GM08714 (cell line): ENCODE measurements around the gene TMEM184A.

ENCODE experiments used
- H3K4me3 ChIP-seq: fragments of 200-500 bp; sonication (Bioruptor generic); 2 replicates; pipeline ENCODE4 v1.5.1; 2014; ENCODE audit warnings: mild to moderate bottlenecking, low read length, inconsistent platforms
- ZNF274 ChIP-seq: IDR thresholded peaks from 2 replicates; pipeline ENCODE4 v1.6.1; 2012; ENCODE audit warnings: mild to moderate bottlenecking, low read depth, low read length

Gene TMEM184A

DNA sequence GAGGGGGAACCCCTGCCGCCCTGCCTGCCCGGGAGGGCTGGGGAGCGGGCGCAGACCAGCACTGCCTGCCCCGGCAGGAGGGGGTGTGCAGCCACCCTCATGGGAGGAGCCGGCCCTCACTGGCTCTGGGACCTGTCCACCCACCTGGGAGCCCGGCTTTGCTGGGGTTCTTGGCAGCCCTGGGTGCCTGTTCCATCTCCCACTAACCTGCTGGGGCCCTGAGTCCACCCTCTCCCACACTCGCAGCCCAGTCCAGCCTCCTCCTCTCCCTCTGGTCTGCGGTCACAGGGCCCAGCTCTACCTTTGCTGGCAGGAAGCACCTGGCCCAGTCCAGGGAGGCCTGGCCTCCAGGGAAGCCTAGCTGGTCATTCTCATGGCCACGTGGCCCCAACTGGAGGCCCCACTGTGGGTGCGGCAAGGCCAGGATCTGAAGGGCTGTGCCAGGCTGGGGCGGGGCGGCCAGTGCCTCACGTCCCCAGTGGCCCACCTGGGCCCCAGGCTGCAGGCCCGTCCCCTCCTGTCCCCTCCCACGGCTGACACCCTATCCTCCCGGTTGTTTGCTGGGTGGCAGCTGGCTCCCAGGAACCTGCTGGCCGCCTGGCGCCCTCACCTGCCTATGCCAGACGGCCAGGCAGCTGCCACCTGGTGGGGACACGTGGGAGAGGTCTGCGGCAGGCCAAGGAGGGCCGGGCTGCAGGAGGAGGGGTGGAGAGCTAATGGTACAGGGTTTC lies at the start of gene TMEM184A:
Gene TMEM184A, minus strand, starts transcription at position 393 of the 731 bp plus-strand sequence. CDS start 721 bp downstream, outside the sequence.
- TF ChIP-seq ZNF274 = no peak
- H3K4me3 ChIP-seq = no peak within 1 kb of the TSS

- no peak overlapping the region for H3K4me3 ChIP-seq
- no peak for TF ChIP-seq ZNF274
Measured at GRCh38 chr7:1604383-1604782, 48.4 kb upstream of the TMEM184A start.

- TF ChIP-seq ZNF274 = no peak
- no peak overlapping the region for H3K4me3 ChIP-seq
Measured at GRCh38 chr7:1603346-1604225, 47.6 kb upstream of the TMEM184A start.

- TF ChIP-seq ZNF274 = no peak
Measured at GRCh38 chr7:1602386-1602785, 46.4 kb upstream of the TMEM184A start.

DNA sequence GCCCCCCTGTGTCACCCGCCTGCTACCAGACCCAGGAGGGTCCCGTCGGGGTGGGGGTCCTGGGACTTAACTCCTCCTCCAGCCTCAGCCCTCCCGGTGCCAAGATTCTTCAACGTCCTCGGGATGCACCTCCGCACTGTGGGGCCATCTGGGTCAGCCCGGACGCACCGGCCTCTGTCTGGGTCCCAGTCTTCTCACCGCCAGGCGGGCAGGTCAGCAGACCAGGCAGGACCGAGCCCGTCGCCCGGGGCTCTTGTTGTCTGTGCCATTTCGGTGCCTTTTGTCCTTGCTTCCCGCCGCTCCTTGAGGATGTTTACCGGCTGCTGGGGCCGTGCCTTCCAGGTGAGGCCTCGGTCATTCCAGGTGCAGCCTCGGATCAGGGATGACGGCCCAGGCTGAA lies 46.0 kb upstream of the TMEM184A start:
- no peak for TF ChIP-seq ZNF274
- H3K4me3 ChIP-seq = no peak overlapping the region

More at GRCh38 chr7:1602386-1602785, 46.4 kb upstream of the TMEM184A start:
- H3K4me3 ChIP-seq = no peak overlapping the region

DNA sequence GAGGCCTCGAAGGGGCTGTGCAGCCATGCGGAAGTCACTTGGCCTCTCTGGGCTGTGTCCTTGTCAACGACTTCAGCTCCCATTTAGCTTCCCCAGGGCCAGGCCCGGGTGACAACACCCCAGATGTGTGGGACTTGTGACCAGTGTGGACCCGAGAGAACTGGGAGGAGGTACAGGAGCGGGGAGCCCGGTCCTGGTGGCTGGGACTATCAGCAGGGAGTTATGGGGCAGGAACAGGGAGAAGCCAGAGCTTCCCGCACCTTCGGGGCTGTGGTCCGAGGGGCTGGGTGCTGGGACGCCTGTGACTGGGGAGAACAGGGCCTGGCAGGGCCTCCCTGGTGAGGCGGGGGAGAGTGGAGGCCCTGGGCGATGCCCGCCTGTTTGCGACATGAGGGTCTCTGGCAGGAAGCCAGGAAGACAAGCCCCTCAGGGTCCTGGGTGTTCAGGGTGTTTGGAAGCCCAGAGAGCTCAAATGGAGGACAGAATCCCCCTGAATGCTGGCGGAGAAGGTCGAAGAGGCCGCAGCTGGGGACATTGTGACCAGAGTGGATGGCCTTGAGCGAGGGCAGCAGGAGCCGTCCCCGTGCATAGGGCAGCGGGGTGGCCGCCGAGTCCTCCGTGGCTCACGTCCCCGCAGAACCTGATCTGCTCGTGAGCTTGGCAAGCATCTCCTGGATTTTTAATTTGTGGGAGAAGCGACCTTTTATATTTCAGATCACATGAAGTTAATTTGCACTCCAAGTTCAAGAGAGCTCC lies 43.8 kb upstream of the TMEM184A start:
- no peak for TF ChIP-seq ZNF274
- H3K4me3 ChIP-seq = no peak overlapping the region

GRCh38 chr7:1598961-1599639 lies 43.1 kb upstream of the TMEM184A start:
- no peak for TF ChIP-seq ZNF274

GRCh38 chr7:1598286-1598685 lies 42.3 kb upstream of the TMEM184A start:
- TF ChIP-seq ZNF274 = no peak
- H3K4me3 ChIP-seq = no peak overlapping the region

More at GRCh38 chr7:1598961-1599639, 43.1 kb upstream of the TMEM184A start:
- no peak overlapping the region for H3K4me3 ChIP-seq

DNA sequence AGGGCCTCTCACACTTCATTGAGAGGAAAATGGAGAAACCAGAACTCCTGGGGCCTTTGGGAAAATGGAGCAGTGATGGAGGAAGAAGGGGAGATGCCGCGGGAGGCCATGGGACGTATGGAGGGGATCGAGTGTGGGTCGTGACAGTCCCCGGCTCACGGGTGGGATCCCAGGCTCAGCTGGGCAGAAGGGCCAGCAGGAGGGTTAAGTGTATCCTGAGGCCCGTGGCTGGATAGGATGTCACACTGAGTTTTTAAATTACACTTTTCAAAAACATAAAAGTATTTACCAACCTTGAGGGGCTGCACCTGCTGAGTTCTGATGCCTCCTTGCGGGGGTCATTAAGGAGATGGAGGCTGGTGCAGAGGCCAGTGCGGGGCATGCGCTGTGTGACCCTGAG lies 41.8 kb upstream of the TMEM184A start:
- no peak for TF ChIP-seq ZNF274
- H3K4me3 ChIP-seq = no peak overlapping the region

- TF ChIP-seq ZNF274 = no peak
- no peak overlapping the region for H3K4me3 ChIP-seq
Measured at GRCh38 chr7:1597066-1597760, 41.2 kb upstream of the TMEM184A start.

GRCh38 chr7:1596181-1597043 lies 40.4 kb upstream of the TMEM184A start:
- no peak for TF ChIP-seq ZNF274
- no peak overlapping the region for H3K4me3 ChIP-seq

- H3K4me3 ChIP-seq = no peak overlapping the region
- no peak for TF ChIP-seq ZNF274
Measured at GRCh38 chr7:1595636-1596035, 39.6 kb upstream of the TMEM184A start.
